ES-I3 (cell line): ENCODE measurements around the gene SNCB.

Experiments used
- H3K36me3 ChIP-seq: 2 replicates; pipeline ENCODE4 v1.6.1; 2013; ENCODE audit warnings: mild to moderate bottlenecking, low read length, control low read depth, moderate library complexity; ENCODE audit not compliant: insufficient read depth
- H3K4me1 ChIP-seq: 2 replicates; pipeline ENCODE4 v1.6.1; 2013; ENCODE audit warnings: mild to moderate bottlenecking, control low read depth, low read length; ENCODE audit not compliant: insufficient read depth
- H3K9ac ChIP-seq: 2 replicates; pipeline ENCODE4 v1.6.1; 2013; ENCODE audit warnings: low read depth, mild to moderate bottlenecking, low read length, moderate library complexity
- H3K9me3 ChIP-seq: 2 replicates; pipeline ENCODE4 v1.6.1; 2013; ENCODE audit warnings: mild to moderate bottlenecking, low read length, moderate library complexity; ENCODE audit not compliant: control insufficient read depth, insufficient read depth

The SNCB gene

GRCh38 chr5:176628406-176629228 lies 1.7 kb downstream of the SNCB start:
- Histone ChIP-seq H3K9ac (peak overlapping the region; percentile 68; the same call in 1 of the 2 replicates), H3K36me3 (no peaks in the 10 kb centered on the region), H3K4me1 (peaks cover 25% of the 10 kb centered on the region), H3K9me3 (no peaks in the 10 kb centered on the region)

- H3K36me3 ChIP-seq, result no peaks in the 10 kb centered on the region
- peaks cover 23% of the 10 kb centered on the region for H3K4me1 ChIP-seq
- no peaks in the 10 kb centered on the region for H3K9me3 ChIP-seq
- no peak overlapping the region for H3K9ac ChIP-seq
Measured at GRCh38 chr5:176627582-176627981, 2.8 kb downstream of the SNCB start.

GRCh38 chr5:176626876-176627236 lies 3.5 kb downstream of the SNCB start:
- peaks cover 23% of the 10 kb centered on the region for H3K4me1 ChIP-seq
- no peak overlapping the region for H3K9ac ChIP-seq
- H3K36me3 ChIP-seq, result no peaks in the 10 kb centered on the region
- no peaks in the 10 kb centered on the region for H3K9me3 ChIP-seq

- no peak overlapping the region for H3K9ac ChIP-seq
- no peaks in the 10 kb centered on the region for H3K9me3 ChIP-seq
- no peaks in the 10 kb centered on the region for H3K36me3 ChIP-seq
- H3K4me1 ChIP-seq, result peaks cover 24% of the 10 kb centered on the region
Measured at GRCh38 chr5:176625966-176626875, 4.1 kb downstream of the SNCB start.

DNA sequence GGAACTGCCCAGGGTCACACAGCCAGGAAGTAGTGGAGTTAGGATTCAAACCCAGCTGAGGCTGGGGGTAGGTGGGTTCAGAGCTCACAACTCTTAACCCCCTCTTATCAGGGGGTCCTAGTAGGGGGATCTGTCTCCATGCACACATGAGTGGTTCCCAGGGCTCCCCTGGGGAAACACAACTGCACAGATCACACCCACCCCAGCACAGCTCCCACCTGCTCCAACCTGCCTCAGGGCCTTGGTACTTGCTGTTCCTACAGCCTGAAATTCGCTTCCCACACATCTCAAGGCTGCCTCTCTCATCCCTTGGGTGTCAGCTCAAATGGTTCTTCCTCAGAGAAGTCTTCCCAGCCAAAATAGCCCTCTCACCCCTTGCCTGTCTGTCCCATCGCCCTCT lies 4.8 kb downstream of the SNCB start:
- no peaks in the 10 kb centered on the region for H3K36me3 ChIP-seq
- peaks cover 24% of the 10 kb centered on the region for H3K4me1 ChIP-seq
- H3K9ac ChIP-seq, result no peak overlapping the region
- no peaks in the 10 kb centered on the region for H3K9me3 ChIP-seq

- no peaks in the 10 kb centered on the region for H3K9me3 ChIP-seq
- H3K36me3 ChIP-seq, result no peaks in the 10 kb centered on the region
- H3K4me1 ChIP-seq, result peaks cover 24% of the 10 kb centered on the region
- H3K9ac ChIP-seq, result no peak overlapping the region
Measured at GRCh38 chr5:176624938-176625337, 5.4 kb downstream of the SNCB start.

DNA sequence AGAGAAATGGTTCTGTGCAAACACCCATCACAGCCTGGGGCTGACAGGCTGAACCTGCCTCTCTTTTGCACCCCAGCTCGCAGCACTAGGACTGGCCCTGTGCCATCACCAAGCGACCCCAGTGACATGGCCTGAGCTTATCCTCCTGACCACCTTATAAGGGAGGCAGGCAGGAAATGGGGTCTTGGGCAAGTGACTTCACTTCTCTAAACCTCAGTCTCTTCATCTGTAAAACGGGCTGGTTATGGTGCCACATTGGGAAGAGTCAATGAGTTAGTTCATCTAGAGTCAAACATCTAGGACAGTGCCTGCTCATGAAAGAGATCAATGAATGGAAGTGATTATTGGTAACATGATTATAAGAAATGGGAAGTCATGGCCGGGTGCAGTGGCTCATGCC lies 6.2 kb downstream of the SNCB start:
- Histone ChIP-seq H3K36me3 (no peaks in the 10 kb centered on the region), H3K9ac (no peak overlapping the region), H3K9me3 (no peaks in the 10 kb centered on the region), H3K4me1 (peaks cover 24% of the 10 kb centered on the region)

- Histone ChIP-seq H3K36me3 (no peaks in the 10 kb centered on the region), H3K9me3 (no peaks in the 10 kb centered on the region), H3K9ac (no peak overlapping the region), H3K4me1 (peaks cover 18% of the 10 kb centered on the region; the same call in 1 of the 2 replicates)
Measured at GRCh38 chr5:176621661-176622079, 8.7 kb downstream of the SNCB start.

GRCh38 chr5:176620333-176620981 lies 9.9 kb downstream of the SNCB start:
- peak overlapping the region; percentile 24; the same call in 1 of the 2 replicates for H3K9ac ChIP-seq
- H3K36me3 ChIP-seq, result no peaks in the 10 kb centered on the region
- H3K9me3 ChIP-seq, result no peaks in the 10 kb centered on the region
- H3K4me1 ChIP-seq, result peaks cover 12% of the 10 kb centered on the region; the same call in 1 of the 2 replicates

DNA sequence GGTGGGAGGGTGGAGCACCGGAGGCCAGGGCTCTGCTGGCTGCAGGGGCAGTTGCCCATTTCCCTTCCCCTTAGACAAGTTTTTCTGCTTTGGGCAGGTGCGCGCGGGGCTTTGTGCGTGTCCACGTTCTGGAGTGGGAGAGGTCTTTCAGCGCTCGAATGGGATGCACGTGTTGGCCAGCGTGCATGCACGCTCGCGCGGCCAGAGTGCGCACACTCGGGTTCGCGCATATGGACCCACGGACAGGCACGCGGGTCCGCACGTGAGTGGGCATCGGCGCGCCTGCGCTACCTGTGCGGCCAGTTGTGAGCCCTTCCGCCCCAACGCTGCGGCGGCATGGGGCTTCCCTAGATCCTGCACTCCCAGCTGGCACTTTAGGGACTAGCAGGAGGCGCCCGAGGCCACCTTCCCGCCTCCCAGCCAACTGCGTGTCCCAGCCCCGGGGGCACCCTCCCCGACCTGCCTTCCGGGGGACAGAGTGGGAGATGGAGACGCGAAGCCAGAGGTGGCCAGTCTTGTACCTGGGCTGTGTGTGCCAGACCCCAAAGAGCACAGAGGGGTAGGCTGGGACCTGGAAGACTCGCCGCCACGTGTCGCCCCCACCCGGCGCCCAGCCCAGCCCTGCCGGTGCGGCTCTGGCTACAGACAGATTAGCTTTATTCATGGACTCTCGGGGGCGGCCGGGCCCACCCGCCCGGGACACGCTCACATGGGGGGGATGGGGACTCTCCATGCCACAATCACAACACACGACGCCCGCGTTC lies 10.6 kb downstream of the SNCB start:
- Histone ChIP-seq H3K9me3 (no peaks in the 10 kb centered on the region), H3K9ac (peak overlapping the region; percentile 24; the same call in 1 of the 2 replicates), H3K36me3 (no peaks in the 10 kb centered on the region), H3K4me1 (peaks cover 12% of the 10 kb centered on the region; the same call in 1 of the 2 replicates)

- Histone ChIP-seq H3K9me3 (no peaks in the 10 kb centered on the region), H3K4me1 (peaks cover 12% of the 10 kb centered on the region; the same call in 1 of the 2 replicates), H3K9ac (peak overlapping the region; percentile 42; the same call in 1 of the 2 replicates), H3K36me3 (no peaks in the 10 kb centered on the region)
Measured at GRCh38 chr5:176619203-176619568, 11.1 kb downstream of the SNCB start.

- Histone ChIP-seq H3K4me1 (peaks cover 12% of the 10 kb centered on the region; the same call in 1 of the 2 replicates), H3K36me3 (no peaks in the 10 kb centered on the region), H3K9me3 (no peaks in the 10 kb centered on the region), H3K9ac (peak overlapping the region; percentile 42; the same call in 1 of the 2 replicates)
Measured at GRCh38 chr5:176618783-176619182, 11.6 kb downstream of the SNCB start.

DNA sequence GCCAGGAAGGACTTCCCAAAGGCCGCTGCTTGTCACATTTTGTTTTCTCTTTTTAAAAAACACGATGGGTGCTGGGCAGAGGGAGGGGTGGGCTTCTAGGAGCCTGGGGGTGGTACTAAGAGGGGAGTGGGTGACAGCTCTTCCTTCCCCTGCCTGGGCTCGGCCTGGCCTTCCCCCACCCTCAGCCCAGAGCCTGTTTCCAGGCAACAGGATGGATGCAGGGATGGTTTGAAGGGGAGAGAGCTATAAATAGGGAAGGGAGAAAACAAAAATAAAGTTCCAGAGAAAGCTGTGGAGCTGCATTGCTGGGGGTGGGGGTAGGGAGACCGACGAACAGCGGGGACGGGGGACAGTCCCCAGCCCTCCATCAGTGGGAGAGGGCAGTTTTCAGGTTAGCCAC lies 13.8 kb downstream of the SNCB start:
- Histone ChIP-seq H3K9ac (no peak overlapping the region), H3K4me1 (peaks cover 19% of the 10 kb centered on the region)

More for the DNA sequence above, 13.8 kb downstream of the SNCB start:
- Histone ChIP-seq H3K9me3 (no peaks in the 10 kb centered on the region), H3K36me3 (no peaks in the 10 kb centered on the region)
